ENCODE measurements around the gene FARP1. TPM values are rescaled to one million over a fixed set of nuclear protein-coding genes. Genes with fewer than 3 reads are reported as not detected.

The FARP1 gene
- total RNA-seq, 1 donor from 2014 or later, result 186 TPM

DNA sequence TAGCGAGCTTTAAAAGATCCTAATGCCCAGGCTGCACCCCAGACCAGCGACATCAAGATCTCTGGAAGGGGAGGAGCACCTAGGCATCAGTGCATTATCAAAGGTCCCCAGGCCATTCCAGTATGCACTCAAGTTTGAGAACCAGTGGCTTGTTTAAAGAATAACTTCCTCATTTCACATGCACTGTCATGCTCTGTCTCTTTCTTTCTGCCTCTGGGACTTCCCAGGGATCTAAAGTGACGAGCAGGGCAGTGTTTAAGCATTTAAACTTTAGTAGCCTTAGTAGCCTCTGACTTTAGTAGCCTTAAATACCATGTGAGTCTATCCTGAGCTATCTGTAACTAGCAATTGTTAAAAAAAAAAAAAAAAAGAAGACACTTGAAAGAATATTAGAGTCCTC lies 8.9 kb upstream of the FARP1 start:
- DNase-seq (ENCODE audit: low spot score), result no peak

DNA sequence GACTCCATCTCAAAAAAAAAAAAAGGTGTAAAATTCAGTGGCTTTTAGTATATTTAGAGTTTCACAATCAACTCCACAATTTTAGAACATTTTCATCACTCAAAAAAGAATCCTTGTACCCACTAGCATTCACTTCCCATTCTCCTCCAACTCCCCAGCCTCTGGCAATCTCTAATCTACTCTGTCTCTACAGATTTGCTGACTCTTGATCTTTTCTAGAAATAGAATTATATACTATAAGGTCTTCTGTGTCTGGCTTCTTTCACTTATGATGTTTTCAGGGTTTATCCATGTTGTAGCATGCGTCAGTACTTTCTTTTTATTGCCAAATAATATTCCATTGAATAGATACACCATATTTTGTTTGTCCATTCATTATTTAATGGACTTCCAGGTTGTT lies 8.0 kb upstream of the FARP1 start:
- no peak for DNase-seq (ENCODE audit: low spot score)

DNA sequence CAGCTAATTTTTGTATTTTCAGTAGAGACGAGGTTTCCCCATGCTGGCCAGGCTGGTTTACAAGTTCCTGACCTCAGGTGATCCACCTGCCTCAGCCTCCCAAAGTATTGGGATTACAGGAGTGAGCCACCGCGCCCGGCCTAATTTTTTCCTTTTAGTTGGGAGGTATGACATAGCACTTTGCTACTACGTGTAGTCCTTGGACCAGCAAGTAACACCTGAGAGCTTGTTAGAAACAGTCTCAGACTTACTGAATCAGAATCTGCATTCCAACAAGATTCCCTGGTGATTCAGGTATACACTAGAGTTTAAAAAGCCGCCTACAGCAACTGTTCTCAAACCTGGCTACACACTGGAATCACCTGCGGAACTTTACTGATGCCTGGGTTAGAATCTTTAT lies 1.8 kb upstream of the FARP1 start:
- no peak for DNase-seq (ENCODE audit: low spot score)

DNA sequence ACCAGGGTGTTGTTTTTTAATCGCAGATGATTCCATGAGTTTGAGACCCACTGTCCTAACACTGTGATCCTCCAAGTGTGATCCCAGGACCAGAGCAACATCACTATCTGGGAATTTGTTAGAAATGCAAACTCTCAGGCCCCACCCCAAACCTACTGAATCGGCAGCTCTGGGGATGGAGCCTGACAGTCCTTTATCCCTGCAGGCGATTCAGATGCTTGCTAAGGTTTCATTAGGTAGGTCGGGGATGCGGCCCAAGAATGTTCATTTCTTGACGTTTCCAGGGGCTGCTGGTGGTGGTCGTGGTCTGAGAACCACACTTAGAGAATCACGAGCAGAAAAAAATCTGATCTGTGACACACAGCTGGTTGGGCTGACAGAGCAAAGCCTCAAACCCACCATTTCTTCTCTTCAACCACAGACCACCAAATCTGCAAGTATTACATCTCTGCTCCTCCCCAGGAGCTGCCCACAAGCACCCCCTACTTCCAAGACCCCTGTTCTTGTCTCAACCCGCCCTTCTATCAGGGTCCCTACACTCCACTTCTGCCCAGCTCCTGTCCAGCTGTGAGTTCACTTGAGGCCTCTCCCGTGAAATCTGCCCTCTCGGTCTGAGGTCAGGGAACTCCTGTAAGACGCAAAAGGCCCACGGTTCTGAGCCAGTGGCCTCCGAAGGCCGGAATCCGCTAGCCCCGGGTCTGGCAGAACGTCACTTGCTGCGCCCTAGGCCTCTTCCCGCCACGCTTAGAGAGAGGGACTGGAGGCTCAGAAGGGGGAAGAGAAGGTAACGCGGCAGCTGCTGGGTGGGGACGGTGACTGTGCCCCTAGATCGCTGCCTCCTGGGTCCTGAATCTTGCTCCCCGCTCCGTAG lies 1.1 kb upstream of the FARP1 start:
- no peak for DNase-seq (ENCODE audit: low spot score)

DNA sequence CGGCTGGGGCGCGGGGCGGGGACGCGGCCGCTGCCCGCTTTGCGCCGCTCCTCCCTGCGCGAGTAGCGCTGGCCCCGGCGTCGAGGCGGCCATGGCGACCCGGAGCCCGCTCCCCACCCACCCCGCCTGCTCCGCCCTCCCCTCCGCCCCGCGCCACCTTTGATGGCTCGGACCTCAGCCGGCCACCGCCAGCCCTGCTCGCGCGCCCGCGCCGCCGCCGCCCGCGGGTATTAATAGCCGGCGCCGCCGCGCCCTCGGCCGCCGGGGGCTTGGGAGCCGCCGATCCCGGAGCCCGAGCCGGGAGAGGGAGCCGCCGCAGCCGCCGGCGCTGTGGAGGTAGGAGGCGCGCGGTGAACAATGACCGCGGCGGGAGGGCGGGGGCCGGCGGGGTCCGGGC lies 261 bp downstream of the FARP1 start:
- DNase-seq (ENCODE audit: low spot score), result peak; percentile 49

DNA sequence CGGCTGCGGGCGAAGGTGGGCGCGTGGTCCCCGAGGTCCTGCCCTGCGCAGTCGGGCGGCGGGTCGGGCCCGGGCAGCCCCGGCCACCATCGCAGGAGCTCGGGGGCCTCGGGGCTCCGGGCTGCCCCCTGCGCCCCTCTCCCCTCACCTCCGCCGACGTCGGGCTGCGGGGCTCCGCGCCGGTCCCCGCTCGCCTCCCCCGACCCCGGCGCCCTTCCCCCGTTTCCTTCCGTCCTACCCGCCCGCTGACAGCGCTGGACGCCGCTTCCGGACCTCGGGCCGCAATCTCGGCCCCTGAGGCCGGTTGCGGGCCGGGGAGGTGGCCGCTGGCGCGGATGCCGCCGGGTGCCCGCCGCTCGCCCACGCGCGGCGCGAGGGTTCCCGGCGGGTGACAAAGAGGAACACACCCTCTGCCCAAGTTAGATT lies 720 bp downstream of the FARP1 start:
- DNase-seq (ENCODE audit: low spot score), result no peak

DNA sequence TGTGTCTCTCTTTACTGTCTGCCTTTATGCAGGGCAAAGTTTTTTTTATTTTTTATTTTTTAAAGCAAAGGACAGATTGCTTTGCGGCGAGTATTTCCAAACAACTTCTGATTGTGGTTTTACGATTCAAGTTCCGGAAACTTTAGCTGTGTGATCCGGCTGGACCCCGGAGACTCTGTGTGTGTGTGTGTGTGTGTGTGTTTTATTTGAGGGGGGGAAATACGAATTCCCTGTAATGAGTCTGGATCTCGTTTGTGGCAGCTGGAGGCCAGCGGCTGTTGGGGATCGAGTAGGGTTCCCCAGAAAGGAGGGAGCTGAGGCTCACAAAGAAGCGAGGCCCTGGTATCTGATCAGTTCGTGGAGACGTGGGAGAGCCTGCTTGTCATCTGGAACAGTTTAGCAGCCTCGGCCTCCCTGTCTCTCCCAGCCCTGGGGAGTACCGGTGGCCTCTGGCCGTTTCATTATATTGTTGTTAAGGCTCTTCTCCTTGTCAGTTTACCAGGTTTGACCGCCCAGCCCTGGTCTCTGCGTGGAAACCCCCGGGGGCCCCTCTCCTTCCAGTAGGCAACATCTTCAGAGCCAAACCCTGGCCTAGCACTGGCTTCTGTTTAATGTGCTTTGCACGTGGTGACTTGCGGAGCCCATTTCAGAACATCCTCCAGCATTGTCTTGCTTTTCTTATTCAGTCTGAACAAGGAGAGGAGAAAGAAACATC lies 1.3 kb downstream of the FARP1 start:
- no peak for DNase-seq (ENCODE audit: low spot score)

DNA sequence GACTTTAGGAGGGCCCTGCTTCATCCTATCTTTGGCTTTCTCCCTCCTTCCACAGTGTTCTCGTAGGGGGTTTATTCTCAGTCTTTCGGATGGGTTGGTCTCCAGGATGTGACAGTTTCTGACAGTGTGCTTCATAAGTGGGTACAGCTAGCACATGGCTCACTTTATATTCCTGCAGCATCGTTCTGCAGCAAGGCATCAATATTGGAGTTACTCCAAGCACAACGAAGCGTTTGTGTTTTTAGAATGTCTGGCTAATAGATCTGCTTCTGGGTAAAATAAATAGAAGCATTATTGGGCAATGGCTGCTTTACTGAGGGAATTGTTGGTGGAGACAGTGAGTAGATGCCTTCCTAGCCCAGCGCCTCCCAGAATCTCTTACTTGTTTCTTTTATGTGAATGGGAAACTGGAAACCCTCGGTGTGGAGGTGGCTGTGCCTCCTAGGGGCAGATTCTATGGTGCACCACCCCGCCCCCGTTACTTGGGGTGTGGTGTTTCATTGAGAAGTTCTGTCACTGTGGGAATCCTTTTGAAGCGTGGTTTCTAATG lies 2.0 kb downstream of the FARP1 start:
- peak; percentile 50 for DNase-seq (ENCODE audit: low spot score)

DNA sequence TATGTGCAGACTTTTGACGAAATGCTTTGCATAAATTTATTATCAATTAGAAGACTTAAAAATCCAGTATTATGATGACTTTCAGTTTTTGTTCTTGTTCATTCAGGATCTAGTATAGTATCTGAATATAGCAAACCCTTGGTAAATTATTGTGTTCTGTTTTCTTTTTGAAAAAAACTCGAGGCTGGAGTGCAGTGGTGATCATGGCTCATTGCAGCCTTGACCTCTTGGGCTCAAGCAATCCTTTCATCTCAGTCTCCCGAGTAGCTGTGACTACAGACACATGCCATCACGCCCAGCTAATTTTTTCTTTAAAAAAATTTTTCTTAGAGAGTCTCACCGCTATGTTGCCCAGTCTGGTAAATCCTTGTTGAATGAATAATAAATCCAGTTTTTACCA lies 4.6 kb downstream of the FARP1 start:
- DNase-seq (ENCODE audit: low spot score), result no peak

DNA sequence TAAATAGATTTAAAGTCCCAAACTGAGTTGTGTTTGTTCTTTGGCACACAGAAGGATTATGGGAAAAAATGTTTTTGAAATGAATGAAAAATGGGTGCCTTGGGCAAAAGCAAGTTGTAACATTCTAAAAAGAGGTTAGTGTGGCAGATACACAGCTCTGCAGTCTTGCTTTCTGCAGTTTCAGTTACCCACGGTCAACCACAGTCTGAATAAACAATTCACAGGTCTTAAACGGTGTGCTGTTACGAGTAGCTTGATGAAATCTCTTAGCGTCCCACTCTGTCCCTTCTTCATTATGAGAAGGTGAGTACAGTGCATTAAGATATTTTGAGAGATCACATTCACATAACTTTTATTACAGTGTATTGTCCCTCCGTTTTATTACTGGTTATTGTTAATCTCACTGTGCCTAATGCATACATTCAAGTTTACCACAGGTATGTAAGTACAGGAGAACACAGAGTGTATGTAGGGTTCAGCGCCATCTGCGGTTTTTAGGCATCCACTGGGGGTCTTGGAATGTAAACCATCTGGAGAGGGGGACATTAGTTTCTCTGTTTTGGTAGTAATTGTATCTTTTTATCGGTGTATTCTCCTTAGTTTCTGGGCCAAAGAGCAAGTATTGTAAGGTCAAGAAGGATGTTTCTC lies 8.1 kb downstream of the FARP1 start:
- DNase-seq (ENCODE audit: low spot score), result no peak

DNA sequence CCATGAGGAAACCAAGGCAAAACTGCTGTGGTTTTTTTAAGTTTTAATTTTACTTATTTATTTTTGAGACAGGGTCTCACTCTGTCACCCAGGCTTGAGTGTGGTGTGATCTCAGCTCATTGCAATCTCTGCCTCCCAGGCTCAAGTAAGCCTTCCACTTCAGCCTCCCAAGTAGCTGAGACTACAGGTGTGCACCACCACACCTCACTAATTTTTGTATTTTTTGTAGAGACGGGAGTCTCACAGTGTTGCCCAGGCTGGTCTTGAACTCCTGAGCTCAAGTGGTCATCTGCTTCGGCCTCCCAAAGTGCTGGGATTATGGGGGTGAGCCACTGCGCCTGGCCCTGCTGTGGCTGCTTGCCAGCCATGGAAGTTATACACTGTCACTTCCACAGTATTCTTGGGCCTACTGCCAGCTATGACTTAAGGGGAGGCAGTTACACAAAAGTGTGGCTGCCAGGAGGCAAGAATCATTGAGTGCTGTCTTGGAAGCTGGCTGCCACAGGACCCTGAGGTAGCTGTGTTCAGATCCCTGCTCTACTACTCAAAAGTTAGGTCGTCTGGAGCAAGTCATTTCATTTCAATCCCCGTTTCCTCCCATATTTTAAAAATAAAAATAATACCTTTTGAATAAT lies 12.7 kb downstream of the FARP1 start:
- no peak for DNase-seq (ENCODE audit: low spot score)

DNA sequence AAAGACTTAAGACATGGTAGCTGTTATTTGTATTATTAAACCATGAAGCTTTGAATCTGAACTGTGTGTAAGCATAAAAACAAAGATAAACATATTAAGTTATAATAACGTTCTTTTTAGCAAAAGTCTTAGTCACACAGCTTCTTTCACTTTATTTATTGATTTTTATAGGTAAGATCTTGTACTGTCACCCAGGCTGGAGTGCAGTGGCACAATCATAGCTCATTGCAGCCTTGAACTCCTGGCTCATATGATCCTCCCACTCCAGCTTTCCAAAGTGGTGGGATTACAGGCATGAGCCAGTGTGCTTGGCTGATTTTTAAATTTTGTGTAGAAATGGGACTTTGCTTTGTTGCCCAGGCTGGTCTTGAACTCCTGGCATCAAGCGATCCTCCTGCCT lies 13.4 kb downstream of the FARP1 start:
- no peak for DNase-seq (ENCODE audit: low spot score)

DNA sequence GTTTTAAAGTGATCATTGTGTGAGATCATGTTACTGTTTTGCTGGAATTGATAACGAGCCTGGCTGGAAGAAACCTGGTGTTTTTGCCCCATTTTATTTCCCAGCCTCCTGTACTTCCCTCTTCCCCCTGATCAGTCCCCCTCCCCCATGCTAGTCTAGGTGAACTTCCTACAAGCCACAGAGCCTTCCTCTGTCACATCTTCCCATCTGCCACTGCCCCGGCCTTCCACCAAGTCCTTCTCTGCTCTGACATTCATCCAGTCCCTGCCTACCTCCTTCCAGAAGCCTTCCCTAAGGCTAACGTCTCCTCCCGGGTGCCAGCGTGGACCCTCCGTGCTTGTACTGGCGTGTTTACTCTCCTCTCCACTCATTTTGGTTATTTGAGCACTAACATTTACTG lies 14.3 kb downstream of the FARP1 start:
- DNase-seq (ENCODE audit: low spot score), result no peak

DNA sequence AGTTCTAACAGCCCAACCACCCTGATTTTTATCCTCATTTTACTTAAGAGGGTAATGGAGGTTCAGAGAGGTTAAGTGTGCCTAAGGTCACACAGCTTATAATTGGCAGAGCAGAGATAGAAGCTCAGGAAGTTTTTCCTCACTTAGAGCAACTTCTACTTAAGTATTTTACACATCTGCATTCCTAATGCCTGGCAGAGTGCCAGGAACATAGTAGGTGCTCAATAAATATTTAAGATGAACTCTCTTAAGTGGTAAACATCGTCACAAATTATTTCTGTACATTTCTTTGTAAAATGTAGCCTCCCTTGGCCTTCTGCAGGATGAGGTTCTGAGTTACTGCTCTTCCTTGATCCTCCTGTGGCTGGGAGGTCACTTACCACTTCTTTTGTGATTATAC lies 14.7 kb downstream of the FARP1 start:
- DNase-seq (ENCODE audit: low spot score), result no peak

DNA sequence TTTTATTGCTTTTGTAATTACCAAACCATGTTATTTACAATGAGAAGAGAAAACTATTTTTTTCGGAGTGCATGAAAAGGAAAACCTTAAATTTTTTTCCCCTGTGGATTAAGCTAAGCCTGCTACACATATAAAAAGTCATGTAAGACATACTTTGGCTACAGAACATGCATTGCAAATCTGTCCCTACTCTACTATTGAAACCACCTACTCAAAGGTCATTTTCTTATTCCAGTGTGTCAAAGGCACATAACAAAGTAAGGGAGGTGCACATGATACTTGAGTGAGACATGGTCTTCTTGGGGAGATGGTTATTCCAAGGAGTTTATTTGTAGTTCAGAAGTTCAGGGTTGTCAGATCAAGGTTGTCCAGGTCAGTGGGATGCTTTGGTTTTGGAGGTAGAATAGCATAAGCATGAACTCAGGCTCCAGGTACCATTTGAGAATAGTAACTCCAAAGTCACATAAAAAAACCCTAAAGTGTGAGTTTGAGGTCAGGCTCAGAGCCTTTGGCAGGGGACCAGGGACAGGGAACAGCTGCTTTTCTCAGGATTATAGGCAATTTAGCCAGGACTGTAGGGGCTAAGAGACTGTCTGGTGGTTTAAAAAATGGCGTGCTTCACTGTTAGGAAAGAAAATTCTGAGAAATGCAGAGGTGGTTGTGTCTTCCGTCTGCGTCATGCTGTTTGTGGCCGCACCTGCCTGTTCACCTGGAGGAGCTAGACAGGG lies 15.4 kb downstream of the FARP1 start:
- no peak for DNase-seq (ENCODE audit: low spot score)

DNA sequence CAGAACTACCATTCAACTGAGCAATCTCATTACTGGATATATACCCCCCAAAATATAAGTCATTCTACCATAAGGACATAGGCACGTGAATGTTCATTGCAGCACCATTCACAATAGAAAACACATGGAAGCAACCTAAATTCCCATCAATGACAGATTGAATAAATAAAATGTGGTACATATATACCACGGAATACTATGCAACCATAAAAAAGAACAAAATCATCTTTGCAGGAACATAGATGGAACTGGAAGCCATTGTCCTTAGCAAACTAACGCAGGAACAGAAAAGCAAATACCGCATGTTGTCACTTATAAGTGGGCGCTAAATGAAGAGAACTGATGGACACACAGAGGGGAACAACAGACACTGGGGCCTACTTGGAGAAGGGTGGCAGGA lies 20.0 kb downstream of the FARP1 start:
- DNase-seq (ENCODE audit: low spot score), result no peak

DNA sequence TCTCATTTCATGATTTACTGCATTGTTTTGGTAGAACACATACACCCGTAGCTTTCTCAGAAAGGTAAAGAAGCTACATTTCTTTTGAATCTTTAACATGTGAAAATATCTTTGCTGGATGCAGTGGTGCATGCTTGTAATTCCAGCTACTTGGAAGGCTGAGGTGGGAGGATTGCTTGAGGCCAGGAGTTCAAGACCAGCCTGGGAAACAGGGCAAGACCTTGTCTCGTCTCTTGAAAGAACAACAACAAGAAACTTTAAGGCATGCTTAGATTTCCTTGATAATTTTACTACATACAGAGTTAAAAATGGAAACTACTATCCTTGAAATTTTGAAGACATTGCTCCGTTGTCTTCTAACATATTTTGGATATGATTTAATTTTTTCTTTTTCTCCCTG lies 26.4 kb downstream of the FARP1 start:
- no peak for DNase-seq (ENCODE audit: low spot score)

DNA sequence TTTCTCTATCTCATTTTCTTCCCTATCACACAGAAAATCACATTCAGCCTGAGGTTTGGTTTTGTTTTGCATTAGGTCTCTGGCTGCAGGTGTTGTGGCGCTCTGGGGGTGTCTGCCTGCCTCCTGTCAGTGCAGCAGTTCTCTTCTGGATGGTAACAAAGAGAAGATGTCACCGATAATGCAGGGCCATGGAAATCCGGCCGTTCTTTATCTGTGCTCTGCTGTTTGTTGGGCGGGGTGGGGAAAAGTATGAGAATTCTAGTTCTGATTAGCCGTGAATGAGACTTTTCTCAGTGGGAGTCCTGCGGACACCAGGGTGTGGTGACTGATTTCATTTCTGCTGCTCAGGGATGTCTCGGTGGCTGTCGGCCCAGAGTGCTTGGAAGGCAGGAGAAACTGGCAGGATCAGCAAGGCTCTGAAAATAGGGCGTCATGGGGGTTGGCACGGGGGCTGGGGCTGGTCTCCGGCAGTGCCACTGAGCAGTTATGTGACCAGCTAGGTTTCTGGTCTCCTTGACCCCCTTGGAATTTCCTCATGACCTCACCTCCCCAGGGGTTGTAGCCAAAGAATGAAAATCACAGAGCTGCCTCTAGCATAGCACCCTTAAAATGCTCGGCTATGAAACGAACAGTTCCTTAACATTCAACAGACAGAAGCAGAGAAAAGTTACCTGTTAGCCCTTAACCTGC lies 29.2 kb downstream of the FARP1 start:
- DNase-seq (ENCODE audit: low spot score), result peak; percentile 48

DNA sequence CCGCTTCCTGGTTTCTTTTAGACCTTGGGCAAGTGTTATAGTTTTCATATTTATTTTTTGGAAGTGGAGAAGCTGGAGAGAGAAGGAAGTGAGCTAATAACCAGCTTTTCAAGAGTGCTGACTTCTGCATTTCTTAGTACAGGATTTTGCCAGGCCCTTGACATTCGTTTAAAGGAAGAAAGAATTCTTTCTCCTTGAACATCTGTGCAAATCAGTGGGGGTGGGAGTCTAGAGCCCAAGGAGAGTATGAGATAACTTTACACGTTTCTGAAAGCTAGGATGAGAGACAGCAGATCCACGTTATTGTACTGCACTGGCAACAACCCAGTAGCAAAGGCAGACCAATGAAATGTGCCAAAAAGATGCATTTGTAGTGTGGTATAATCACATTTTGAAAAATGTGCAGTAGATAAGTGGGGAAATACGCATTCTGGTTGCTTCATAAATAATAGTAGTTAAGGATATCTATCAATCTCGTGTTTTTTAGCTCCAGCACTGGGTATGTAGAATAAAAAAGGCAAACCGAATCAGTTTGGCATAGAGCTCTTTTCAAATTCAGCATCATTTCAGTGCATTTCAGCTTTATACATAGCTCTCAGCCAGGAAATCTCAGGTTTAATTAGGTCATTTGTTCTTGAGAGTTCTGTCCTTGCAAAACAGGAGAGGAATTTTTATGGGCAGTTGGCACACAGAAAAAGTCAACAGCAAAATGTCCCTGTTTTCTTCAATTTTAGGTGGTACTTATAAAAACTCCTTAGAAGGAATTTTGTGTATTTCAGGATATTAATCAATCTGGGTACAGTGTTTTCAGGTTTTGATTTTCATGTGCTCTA lies 29.9 kb downstream of the FARP1 start:
- no peak for DNase-seq (ENCODE audit: low spot score)

All from ureter (tissue), 1 donor.